CD4-positive, alpha-beta T cell treated with Interleukin-4 for 4 hours (primary cell): ENCODE results near the gene CMTM7.

Experiments
- DNase-seq: peaks from one replicate; pipeline ENCODE4 v3.0.0-alpha.2; 2020

CMTM7 gene

DNA sequence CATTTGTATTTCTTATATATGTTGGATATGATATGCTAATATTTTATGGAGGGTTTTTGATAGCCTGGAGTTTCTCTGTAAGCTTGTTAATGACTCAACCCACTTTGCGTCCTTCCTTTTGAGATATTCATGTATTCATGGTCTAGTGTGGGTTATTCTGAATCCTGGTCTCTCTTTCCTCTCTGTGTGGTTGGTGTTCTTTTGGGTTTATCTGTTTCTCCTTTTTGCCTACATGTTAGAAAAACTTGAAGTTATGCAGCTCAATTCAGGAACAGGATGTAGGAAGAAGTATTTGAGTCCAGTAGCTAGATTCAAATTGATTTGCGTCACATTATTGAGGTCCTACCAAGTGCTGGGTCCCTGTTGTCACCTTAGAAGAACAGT, 28.1 kb downstream of the CMTM7 start:
- no peak for DNase-seq

DNA sequence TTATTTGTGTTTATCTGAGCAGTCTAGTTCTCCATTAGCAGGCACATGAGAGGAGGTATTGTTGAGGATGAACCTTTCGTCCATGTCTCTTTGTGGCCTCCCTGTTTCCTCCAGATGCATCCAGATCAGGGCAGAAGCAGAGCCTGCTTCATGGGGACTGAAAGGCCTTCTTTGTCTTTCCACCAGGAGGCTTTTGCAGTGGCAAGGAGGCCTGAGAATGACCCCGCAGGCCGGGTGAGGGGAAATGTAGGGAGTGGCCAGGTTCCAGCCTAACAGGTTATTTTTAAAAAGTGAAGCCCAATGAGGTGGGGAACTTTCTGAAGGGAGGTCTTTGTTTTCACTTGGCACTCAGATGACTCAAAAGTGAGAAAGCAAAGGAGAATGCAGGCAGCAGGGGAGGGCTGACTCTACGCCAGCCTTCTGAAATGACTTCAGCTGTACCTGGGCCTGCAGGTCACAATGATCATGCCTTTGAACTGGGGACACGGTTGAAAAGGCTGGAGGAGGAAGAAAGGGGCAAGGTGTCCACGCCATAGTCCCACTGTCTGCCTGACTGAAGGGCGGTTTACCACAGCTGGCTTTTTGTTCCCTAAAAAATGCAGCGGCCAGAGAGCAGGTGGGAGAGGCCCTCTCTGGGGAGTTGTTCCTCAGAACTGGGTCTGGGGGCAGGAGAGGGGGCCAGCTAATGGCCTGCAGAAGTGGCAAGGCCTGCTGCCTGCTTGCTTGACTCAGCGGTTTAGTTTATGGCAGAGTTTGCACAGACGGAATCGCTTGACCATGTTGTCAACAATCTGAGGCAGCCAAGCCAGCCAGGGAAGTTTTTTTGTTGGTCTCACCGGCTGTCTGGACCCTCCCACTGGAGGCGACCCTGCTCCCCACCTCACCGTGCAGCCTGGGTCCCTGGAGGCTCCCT, 28.7 kb downstream of the CMTM7 start:
- DNase-seq = peak; percentile 48

- no peak for DNase-seq
These were observed 29.5 kb downstream of the CMTM7 start for GRCh38 chr3:32421185-32421584.

- DNase-seq = no peak
These were observed 30.6 kb downstream of the CMTM7 start for GRCh38 chr3:32421991-32422859.

- no peak for DNase-seq
These were observed 31.3 kb downstream of the CMTM7 start for GRCh38 chr3:32422943-32423342.

DNA sequence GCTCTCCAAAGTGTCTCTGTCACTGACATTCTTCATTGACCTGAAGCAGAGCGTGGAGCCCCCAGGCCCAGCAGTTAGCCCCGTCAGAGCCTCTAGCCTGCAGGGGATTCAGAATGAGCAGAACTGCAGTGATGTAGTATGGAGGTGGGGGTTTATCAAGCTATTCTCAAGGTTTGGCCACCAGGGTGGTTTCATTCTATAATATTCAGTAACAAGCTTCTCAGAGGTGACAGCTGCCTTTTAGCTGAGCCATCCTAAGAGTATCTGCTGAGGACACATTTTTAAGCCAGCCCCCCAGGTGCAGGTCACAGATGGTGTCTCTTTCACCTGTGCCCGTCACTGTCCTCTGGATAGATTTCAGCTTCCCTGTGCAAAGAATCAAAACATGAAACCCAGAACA, 31.9 kb downstream of the CMTM7 start:
- DNase-seq = no peak

- DNase-seq = peak; percentile 47
These were observed 32.4 kb downstream of the CMTM7 start for GRCh38 chr3:32423956-32424557.

DNA sequence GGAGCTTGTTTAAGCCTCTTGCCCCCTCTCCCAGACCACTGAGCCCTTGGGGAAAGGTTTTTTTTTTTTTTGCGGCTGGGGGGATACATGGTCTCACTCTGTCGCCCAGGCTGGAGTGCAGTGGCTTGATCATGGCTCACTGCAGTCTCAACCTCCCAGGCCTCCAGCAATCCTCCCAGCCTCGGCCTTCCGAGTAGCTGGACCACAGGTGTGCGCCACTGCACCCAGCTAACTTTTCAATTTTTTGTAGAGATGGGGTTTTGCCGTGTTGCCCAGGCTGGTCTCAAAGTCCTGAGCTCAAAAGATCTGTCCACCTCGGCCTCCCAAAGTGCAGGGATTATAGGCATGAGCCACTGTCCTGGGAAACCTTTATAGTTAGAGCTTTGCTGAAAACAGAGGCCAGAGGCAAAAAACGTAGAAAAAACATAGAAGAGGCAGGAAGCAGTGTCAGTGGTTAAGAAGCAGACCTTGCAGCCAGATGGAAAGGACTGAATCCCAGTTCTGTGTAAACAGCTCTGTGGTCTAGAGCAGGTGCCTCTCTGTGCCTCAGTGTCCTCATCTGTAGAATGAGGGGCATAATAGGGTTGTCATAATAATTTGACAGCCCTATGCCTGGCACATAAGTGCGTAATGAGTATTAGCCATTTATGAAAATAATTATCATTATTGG, 33.1 kb downstream of the CMTM7 start:
- no peak for DNase-seq

DNA sequence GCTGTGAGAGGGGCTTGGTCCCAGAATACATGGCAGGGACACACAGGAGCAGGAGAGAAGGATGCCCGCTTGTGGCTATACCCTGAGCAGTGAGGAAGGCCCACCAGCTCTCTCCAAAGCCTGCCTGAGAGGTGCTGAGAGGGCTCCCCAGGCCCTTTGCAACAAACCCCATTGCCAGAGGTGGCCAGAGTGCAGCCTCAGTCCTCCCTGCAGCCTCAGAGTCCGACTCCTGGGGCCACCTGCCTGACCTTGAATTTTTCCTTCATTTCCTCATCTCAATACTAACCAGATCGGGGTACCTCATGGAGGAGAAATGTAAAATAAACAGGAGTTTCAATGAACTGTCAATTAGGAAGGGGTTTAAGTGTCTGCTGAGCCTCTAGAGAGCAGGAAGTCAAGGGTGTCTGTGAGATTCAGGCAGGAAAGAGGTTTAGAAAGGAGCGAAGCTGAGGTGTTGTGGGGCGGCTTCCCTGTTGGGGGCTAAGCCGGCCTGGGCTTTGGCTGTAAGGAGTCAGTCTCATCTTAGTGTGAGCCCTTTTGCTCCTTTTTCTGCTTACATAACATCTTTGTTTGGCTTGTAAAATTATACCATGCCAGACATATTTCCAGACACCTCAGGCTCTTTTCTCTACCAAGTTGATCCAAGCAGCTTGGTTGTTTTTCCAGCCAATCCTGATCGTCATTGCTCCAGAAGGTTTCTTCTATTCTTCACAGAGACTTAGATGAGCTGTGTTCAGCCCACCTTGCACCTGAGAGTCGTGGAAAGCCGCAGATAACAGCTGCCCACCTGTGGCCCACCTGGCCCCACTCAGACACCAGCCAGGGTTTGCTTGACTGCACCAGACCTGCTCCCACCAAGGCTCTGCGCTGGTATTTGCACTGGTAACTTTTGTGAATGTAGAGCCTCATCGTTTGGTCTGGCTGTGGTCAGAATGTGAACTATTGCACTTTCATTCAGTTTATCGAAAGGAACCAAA, 36.7 kb downstream of the CMTM7 start:
- peak; percentile 65 for DNase-seq

DNA sequence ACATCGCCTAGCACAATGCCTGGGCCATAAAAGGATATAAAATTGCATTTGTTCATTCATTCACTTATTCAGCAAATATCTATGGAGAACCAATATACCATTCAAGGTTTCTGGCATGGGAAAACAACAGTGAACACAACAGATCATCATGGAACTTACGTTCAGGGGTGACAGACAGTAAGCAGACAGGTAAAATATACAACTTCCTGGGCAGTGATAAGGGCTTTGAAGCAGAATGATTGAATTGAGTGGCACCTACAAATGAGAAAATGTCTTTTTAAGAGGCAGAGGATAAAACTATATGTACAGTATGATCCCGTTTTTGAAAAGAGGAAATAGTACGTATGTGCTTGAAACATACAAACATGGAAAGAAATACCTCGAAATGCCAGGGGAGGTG, 39.2 kb downstream of the CMTM7 start:
- no peak for DNase-seq

GRCh38 chr3:32431481-32431880, 39.8 kb downstream of the CMTM7 start:
- DNase-seq = no peak

DNA sequence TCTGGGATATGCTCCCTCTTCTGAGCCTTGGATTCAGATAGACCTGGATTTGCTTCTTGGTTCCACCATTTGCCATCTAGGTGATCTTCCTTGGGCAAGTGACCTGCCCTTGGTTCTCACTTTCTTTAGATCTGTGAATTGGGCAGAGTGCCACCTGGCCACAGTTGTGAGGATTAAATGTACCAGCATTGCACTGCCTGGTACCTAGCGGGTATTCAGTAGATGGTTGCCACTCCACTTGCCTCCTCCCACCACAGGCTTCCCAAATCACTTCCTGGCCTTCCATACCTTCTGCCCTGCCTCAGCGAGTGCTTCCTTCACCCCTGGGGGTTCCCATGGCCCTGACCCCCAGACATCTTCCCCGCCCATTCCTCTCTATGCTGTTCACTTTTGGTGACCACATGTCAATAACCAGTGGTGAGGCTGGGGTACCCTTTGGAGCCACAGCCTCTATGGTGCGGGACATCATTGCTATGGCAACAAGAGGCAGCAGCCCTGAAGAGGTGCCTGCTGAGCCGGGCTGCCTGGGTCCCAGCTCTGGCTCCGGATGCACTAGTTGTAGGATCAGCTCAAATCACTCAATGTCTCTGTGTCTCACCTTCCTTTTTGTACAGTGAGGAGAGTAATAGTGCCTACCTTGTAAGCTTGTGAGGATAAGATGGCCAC, 40.5 kb downstream of the CMTM7 start:
- DNase-seq = no peak

- DNase-seq = peak; percentile 81
These were observed 41.3 kb downstream of the CMTM7 start for GRCh38 chr3:32432711-32433530.

DNA sequence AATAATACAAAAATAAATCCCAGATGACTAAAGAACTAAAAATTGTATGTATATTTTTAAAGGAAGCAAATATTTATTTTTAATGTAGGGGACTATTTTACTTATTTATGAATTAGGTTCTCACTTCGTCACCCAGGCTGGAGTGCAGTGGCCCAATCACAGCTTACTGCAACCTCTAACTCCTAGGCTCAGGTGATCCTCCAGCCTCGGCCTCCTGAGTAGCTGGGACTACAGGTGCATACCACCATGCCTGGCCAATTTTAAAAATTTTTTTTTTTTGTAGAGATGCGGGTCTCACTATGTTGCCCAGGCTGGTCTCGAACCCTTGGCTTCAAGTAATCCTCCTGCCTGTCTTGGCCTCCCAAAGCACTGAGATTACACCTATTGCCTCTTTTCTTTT, 42.6 kb downstream of the CMTM7 start:
- no peak for DNase-seq

GRCh38 chr3:32435911-32436815, 44.5 kb downstream of the CMTM7 start:
- DNase-seq = no peak

DNA sequence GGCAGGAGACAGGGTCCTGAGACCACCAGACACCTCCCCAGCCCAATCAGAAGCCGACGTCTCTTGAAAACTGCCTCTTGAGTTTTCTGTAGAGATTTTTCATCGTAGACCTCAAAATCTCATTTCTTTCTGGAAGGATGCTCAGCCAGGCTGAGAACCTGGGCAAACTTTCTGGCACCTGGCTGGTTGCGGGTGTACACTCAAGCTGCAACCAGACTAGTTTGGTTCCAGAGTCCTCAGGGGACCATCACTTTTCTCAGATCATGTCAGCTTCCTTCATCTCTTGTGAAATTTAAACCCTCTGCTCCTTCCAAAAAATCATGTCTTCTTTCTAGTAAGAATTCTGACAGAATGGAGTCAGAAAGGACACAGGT, 45.1 kb downstream of the CMTM7 start:
- DNase-seq = no peak

GRCh38 chr3:32437896-32438295, 46.2 kb downstream of the CMTM7 start:
- DNase-seq = no peak

DNA sequence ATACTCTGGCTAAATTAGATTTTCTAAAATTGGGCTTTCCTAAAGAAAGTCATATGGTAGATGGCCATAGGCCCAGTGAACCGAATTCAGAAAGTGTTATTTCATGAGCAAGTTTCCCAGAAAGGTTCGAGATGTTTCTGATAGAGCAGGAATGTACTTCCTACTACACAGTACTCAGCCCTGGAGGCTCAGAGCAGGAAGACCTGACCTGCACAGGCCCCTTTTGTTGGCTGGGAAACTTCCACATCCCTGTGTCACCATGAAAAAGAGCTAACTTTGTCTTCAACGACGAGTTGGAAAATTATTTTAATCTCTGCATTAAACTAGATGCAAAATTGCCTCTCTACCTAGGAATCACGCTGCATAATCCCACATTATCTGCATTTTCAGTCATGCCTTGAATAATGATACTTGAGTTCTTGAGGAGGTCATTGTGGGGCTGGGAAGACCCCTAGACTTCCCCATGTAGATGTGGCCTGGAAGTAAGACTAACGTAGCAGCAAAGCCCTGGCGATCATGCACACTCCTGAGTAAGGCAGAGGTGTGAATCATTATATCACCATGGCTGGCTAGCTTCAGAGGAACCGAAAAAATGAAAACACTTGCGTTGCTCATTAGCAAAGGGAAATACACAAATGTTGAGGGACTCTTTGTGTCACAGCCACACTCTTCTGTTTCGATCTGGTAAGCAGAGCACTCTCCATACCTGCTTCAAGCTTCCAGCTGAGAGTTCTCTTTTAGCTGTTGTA, 47.1 kb downstream of the CMTM7 start:
- DNase-seq = peak; percentile 71
